ENCODE measurements around the gene PCDHGB2. TPM values are rescaled to one million over a fixed set of nuclear protein-coding genes. Genes with fewer than 3 reads are reported as not detected.

PCDHGB2 gene
- total RNA-seq, 1 donor from 2014 or later: 1.3 TPM

Other genes starting within 250 kb of the PCDHGB2 start
- gene PCDHB4, start 238.2 kb upstream of the PCDHGB2 start, total RNA-seq: 0.04 and 0.07 TPM in 2 replicates
- 0.39 and 0.53 TPM in 2 replicates for gene PCDHB5, start 224.8 kb upstream of the PCDHGB2 start, total RNA-seq
- gene PCDHB6, start 209.9 kb upstream of the PCDHGB2 start, total RNA-seq: 0.04 and 0.07 TPM in 2 replicates
- gene PCDHB7, start 187.3 kb upstream of the PCDHGB2 start, total RNA-seq: 0.28 and 0.40 TPM in 2 replicates
- gene PCDHB8, start 182.2 kb upstream of the PCDHGB2 start, total RNA-seq: 0.04 and 0.07 TPM in 2 replicates
- gene PCDHB16, start 177.6 kb upstream of the PCDHGB2 start, total RNA-seq: under 0.01 and 0.13 TPM in 2 replicates
- 0.04 and 0.07 TPM in 2 replicates for gene PCDHB9, start 172.8 kb upstream of the PCDHGB2 start, total RNA-seq
- gene PCDHB10, start 167.6 kb upstream of the PCDHGB2 start, total RNA-seq: 0.33 and 0.46 TPM in 2 replicates
- gene PCDHB11, start 160.4 kb upstream of the PCDHGB2 start, total RNA-seq: 0.13 and 0.25 TPM in 2 replicates
- 0.21 and 0.33 TPM in 2 replicates for gene PCDHB12, start 151.3 kb upstream of the PCDHGB2 start, total RNA-seq
- gene PCDHB13, start 146.1 kb upstream of the PCDHGB2 start, total RNA-seq: 0.33 and 0.99 TPM in 2 replicates
- gene PCDHB14, start 136.7 kb upstream of the PCDHGB2 start, total RNA-seq: 0.53 and 0.78 TPM in 2 replicates
- gene PCDHB15, start 114.6 kb upstream of the PCDHGB2 start, total RNA-seq: 0.26 and 0.95 TPM in 2 replicates
- gene SLC25A2, start 55.9 kb upstream of the PCDHGB2 start, total RNA-seq: 0.13 and 0.32 TPM in 2 replicates
- gene TAF7, start 39.2 kb upstream of the PCDHGB2 start, total RNA-seq: 70.7 and 109 TPM in 2 replicates
- 0.20 and 0.28 TPM in 2 replicates for gene PCDHGA1, start 29.5 kb upstream of the PCDHGB2 start, total RNA-seq
- 0.79 and 0.92 TPM in 2 replicates for gene PCDHGA2, start 21.2 kb upstream of the PCDHGB2 start, total RNA-seq
- gene PCDHGA3, start 16.2 kb upstream of the PCDHGB2 start, total RNA-seq: 0.21 and 0.26 TPM in 2 replicates
- gene PCDHGB1, start 9.9 kb upstream of the PCDHGB2 start, total RNA-seq: 0.59 and 0.63 TPM in 2 replicates
- 2.0 and 3.5 TPM in 2 replicates for gene PCDHGA4, start 5.0 kb upstream of the PCDHGB2 start, total RNA-seq
- gene PCDHGA5, start 4.2 kb downstream of the PCDHGB2 start, total RNA-seq: 0.35 and 0.40 TPM in 2 replicates
- 1.3 and 1.6 TPM in 2 replicates for gene PCDHGB3, start 10.2 kb downstream of the PCDHGB2 start, total RNA-seq
- 1.3 and 1.4 TPM in 2 replicates for gene PCDHGA6, start 13.9 kb downstream of the PCDHGB2 start, total RNA-seq
- 0.59 and 0.95 TPM in 2 replicates for gene PCDHGA7, start 22.7 kb downstream of the PCDHGB2 start, total RNA-seq
- 9.3 and 12.4 TPM in 2 replicates for gene PCDHGB4, start 27.7 kb downstream of the PCDHGB2 start, total RNA-seq
- 0.46 and 0.95 TPM in 2 replicates for gene PCDHGA8, start 32.6 kb downstream of the PCDHGB2 start, total RNA-seq
- 8.7 and 12.3 TPM in 2 replicates for gene PCDHGB5, start 38.0 kb downstream of the PCDHGB2 start, total RNA-seq
- 1.2 and 1.8 TPM in 2 replicates for gene PCDHGA9, start 42.8 kb downstream of the PCDHGB2 start, total RNA-seq
- 2.0 and 2.1 TPM in 2 replicates for gene PCDHGB6, start 48.0 kb downstream of the PCDHGB2 start, total RNA-seq
- gene PCDHGA10, start 53.0 kb downstream of the PCDHGB2 start, total RNA-seq: 3.1 and 4.0 TPM in 2 replicates
- gene PCDHGB7, start 57.7 kb downstream of the PCDHGB2 start, total RNA-seq: 4.8 and 6.1 TPM in 2 replicates
- gene PCDHGA11, start 61.1 kb downstream of the PCDHGB2 start, total RNA-seq: 8.7 and 11.1 TPM in 2 replicates
- 5.1 and 8.7 TPM in 2 replicates for gene PCDHGA12, start 70.5 kb downstream of the PCDHGB2 start, total RNA-seq
- 9.0 and 14.7 TPM in 2 replicates for gene PCDHGC3, start 116.0 kb downstream of the PCDHGB2 start, total RNA-seq
- gene PCDHGC4, start 125.0 kb downstream of the PCDHGB2 start, total RNA-seq: 0.40 and 0.95 TPM in 2 replicates
- 0.33 and 0.53 TPM in 2 replicates for gene PCDHGC5, start 129.1 kb downstream of the PCDHGB2 start, total RNA-seq